GM21529 (cell line): ENCODE measurements around the gene CHID1.

Experiments
- ATAC-seq: cut with Tn5 transposase; IDR thresholded peaks from one replicate; pipeline ENCODE4 v1.9.1; 2021; ENCODE audit not compliant: unreplicated experiment

CHID1 gene

GRCh38 chr11:865462-866430 lies 44.9 kb downstream of the CHID1 start:
- ATAC-seq = no peak

- ATAC-seq = no peak
These were observed 45.7 kb downstream of the CHID1 start for GRCh38 chr11:864898-865297.

- ATAC-seq = no peak
These were observed 46.4 kb downstream of the CHID1 start for GRCh38 chr11:863910-864827.

GRCh38 chr11:863023-863909 lies 47.3 kb downstream of the CHID1 start:
- ATAC-seq = no peak

- no peak for ATAC-seq
These were observed 48.0 kb downstream of the CHID1 start for GRCh38 chr11:862696-863022.

GRCh38 chr11:862081-862661 lies 48.4 kb downstream of the CHID1 start:
- no peak for ATAC-seq

- ATAC-seq = no peak
These were observed 49.5 kb downstream of the CHID1 start for GRCh38 chr11:861105-861479.

- no peak for ATAC-seq
These were observed 50.1 kb downstream of the CHID1 start for GRCh38 chr11:860234-861104.

GRCh38 chr11:859394-860131 lies 51.0 kb downstream of the CHID1 start:
- ATAC-seq = no peak

GRCh38 chr11:858762-859339 lies 51.8 kb downstream of the CHID1 start:
- no peak for ATAC-seq

GRCh38 chr11:858053-858761 lies 52.4 kb downstream of the CHID1 start:
- ATAC-seq = no peak

GRCh38 chr11:856397-856796 lies 54.2 kb downstream of the CHID1 start:
- no peak for ATAC-seq

- ATAC-seq = no peak
These were observed 54.8 kb downstream of the CHID1 start for GRCh38 chr11:855796-856195.

- no peak for ATAC-seq
These were observed 55.3 kb downstream of the CHID1 start for GRCh38 chr11:855330-855674.

GRCh38 chr11:854601-855329 lies 55.8 kb downstream of the CHID1 start:
- ATAC-seq = no peak

- no peak for ATAC-seq
These were observed 56.7 kb downstream of the CHID1 start for GRCh38 chr11:853682-854448.

- no peak for ATAC-seq
These were observed 57.8 kb downstream of the CHID1 start for GRCh38 chr11:852762-853161.
